Mesodermal cell (in vitro differentiated cells): ENCODE data around the gene RAB22A.

Experiments used
- H3K27ac ChIP-seq: 2 replicates; pipeline ENCODE4 v1.7.0; 2013; ENCODE audit warnings: mild to moderate bottlenecking, low read depth, low read length, moderate library complexity; ENCODE audit not compliant: severe bottlenecking
- H3K36me3 ChIP-seq: 2 replicates; pipeline ENCODE4 v1.7.1; 2013; ENCODE audit warnings: mild to moderate bottlenecking, low read length, moderate library complexity; ENCODE audit not compliant: control insufficient read depth, insufficient read depth
- H3K4me1 ChIP-seq: one replicate; pipeline ENCODE4 v1.7.1; 2013; ENCODE audit warnings: mild to moderate bottlenecking, low read length; ENCODE audit not compliant: insufficient read depth, control insufficient read depth, poor library complexity, severe bottlenecking
- H3K4me3 ChIP-seq: 2 replicates; pipeline ENCODE4 v1.7.0; 2013; ENCODE audit warnings: low read length, control low read depth, mild to moderate bottlenecking; ENCODE audit not compliant: insufficient read depth, poor library complexity, severe bottlenecking; ENCODE audit errors: extremely low read depth
- H3K9me3 ChIP-seq: 2 replicates; pipeline ENCODE4 v1.7.1; 2013; ENCODE audit warnings: mild to moderate bottlenecking, low read length, moderate library complexity; ENCODE audit not compliant: control insufficient read depth
- WGBS, 2 experiments: methylation state at CpG; one replicate each; pipeline ENCODE4 v1.1.5; 2013; ENCODE audit warnings: missing lambda C conversion rate in 2 of 2; ENCODE audit not compliant: insufficient coverage in 2 of 2; 5-methylcytosine and 5-hydroxymethylcytosine counted together

RAB22A gene

DNA sequence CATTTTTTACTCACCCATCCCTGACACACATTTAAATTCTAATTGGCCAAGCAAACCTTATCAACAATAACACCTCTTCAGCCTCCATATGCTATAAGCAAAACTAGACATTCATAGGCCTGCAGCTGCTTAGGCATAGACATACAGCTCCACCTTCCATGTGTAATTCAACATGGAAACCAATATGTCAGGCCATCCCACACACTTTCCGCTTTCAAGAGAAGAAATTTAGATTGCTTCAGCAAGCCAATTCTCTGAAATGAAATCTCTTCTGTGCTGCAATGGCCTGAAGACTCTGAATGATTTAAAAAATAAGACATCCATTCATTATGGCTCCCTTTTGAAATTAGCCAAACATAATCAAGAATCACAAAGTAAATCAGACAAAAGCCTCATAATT is 4.5 kb upstream of the RAB22A start:
- H3K9me3 ChIP-seq = no peaks in the 10 kb centered on the region
- WGBS, 2 experiments = 100% methylated on average over 1 of the region's 1 CpG
- no peaks in the 10 kb centered on the region for H3K4me1 ChIP-seq
- no peak overlapping the region for H3K27ac ChIP-seq
- peaks cover 11% of the 10 kb centered on the region for H3K36me3 ChIP-seq
- no peak overlapping the region for H3K4me3 ChIP-seq

DNA sequence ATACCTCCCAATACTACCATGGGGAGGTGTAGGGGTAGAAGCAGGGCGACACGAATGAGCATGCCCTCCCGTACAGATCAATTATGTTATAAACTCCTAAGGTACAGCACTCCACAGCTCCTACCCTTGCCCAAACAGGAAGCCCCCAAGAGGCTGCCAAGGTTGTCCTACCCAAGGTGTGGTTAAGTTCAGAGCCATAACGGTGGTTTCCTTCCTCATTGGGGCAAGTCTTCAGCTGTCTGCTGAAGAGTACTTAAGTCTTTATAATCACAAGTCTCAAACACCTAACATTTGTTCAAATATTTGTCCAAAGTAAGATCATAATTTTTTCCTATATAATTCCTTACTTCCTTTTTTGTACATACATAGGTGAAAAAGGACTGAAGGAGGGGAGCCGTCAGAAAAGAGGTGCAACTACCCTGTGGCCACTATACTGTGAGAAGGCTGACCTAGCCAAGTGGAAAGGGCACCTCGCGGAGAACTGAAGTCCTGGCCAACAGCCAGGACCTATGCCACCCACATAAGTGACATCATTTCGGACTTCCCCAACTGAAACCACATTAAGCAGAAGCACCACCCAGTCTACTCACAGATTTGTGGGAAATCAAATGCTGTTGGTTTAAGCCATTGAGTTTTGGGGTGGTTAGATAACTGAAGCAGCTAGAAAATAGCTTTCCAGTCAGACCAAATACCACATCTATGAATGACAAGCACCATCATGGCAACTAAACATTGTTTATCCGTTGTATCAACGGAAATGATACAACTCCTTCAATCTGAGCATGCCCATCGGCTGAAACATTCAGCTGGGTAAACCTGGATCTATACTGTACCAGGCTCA is 2.9 kb upstream of the RAB22A start:
- H3K4me3 ChIP-seq = no peak overlapping the region
- WGBS, 2 experiments = 96 to 98% methylated on average over 4 to 7 of the region's 11 CpGs
- H3K36me3 ChIP-seq = peaks cover 11% of the 10 kb centered on the region
- no peaks in the 10 kb centered on the region for H3K9me3 ChIP-seq
- no peak overlapping the region for H3K27ac ChIP-seq
- no peaks in the 10 kb centered on the region for H3K4me1 ChIP-seq

DNA sequence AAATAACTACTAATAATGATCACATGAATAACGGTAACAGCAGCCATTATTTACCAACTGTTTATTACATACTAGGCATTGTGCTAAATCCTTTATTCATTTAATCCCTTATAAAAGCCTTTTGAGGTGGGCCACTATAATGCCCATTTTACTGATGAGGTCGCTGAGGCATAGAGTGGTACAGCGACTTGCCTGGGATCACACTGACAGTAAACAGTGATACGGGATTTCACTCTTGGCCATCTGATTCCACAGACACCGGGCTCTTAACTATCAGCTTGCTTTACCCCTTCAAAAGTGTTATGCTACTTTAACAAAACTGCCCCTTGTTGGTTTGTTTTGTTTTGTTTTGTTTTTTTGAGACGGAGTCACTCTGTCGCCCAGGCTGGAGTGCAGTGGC is 2.2 kb upstream of the RAB22A start:
- Histone ChIP-seq H3K4me1 (no peaks in the 10 kb centered on the region), H3K27ac (no peak overlapping the region), H3K9me3 (no peaks in the 10 kb centered on the region), H3K36me3 (peaks cover 17% of the 10 kb centered on the region), H3K4me3 (no peak overlapping the region)
- WGBS, 2 experiments = 100% methylated on average over 3 to 6 of the region's 7 CpGs

DNA sequence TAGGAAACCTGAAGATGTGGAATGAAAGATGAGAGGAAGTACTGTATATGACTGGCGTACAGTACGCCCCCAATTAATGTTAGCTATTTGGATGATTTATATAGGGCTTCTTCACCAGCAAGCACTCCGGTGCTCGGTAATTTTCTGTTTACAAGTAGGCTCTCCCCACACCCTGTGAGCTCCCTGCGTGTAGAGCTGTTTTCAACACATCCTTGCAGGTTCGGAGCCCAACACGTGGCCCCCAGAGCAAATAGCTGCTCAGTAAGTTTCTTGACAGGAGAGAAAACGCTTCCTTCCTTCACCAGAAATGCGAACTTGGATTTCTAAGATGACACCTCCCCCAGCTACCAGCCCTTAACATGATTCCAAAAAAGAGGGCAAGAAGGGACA is 1.2 kb upstream of the RAB22A start:
- peak overlapping the region; percentile 69 for H3K4me3 ChIP-seq
- no peaks in the 10 kb centered on the region for H3K4me1 ChIP-seq
- no peaks in the 10 kb centered on the region for H3K9me3 ChIP-seq
- 86 to 98% methylated on average over 6 to 7 of the region's 9 CpGs for WGBS, 2 experiments
- no peak overlapping the region for H3K27ac ChIP-seq
- peaks cover 26% of the 10 kb centered on the region for H3K36me3 ChIP-seq

DNA sequence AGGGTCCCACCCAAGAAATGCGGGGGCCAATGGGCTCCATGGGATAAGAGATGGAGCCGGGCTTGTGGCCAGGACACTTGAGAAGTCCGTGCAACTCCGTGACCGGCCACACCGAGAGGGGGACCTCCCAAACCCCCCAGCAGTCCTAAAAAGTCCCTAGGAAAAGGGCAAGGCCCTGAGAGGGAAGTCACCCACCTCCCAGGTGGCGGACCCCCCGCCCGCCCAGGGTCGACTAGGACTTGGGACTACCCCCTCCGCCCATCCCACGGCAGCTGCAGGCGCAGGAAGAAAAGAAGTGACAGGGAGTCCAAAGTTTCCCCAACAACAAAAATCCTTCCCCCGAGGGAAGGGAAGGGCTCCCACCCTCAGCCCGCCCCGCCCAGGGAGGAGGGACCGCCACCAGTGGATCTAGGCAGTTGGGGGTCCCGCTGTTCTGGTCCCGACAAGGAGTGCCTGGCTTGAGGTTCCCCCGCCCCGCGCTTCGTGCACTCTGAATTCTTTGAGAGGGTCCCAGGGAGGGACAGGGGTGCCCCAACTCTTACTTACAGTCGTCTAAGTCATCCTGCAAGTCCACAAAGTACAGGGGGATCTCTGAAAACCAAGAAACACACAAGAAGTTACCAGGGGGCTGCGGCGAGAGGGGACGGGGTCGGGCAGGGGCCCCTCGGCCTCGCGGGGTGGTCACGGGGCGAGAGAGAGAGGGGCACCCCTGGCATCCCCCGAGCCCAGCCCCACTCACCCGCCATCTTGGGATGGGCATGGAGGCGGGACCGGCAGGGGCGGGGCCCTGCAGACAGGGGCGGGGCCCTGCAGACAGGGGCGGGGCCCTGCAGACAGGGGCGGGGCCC is 611 bp upstream of the RAB22A start:
- H3K36me3 ChIP-seq = peaks cover 32% of the 10 kb centered on the region
- H3K4me1 ChIP-seq = no peaks in the 10 kb centered on the region
- 42% methylated on average over 10 to 23 of the region's 41 CpGs for WGBS, 2 experiments
- peak overlapping the region; percentile 69 for H3K4me3 ChIP-seq
- H3K9me3 ChIP-seq = no peaks in the 10 kb centered on the region
- H3K27ac ChIP-seq = no peak overlapping the region

DNA sequence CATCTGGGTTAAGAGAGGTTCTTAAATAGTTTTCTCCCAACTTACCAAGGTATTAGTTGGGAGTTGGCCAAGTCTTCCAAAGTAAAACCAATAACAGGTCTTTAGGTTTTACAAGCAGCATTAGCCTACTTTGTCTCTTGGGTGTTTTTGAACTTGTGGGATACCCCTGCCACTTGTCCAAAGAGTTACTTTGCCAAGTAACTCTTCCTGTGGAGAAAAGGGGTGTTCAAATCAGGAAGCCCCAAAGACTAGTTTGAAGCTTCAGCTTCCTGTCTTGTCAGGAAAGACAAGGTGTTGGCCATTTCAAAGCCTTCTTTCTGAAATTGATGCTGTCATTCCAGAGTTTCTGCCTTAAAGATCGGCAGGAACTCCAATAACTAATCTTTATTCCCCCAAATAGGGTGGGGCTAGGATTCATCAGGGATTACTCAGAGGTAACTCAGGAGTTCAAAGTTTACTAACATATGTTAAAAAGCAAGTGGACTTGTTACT is 822 bp downstream of the RAB22A start:
- peak overlapping the region; percentile 84 for H3K27ac ChIP-seq
- 0% methylated on average over 1 of the region's 1 CpG; no CpG with 5 or more reads in 1 of the 2 experiments for WGBS, 2 experiments
- H3K9me3 ChIP-seq = no peaks in the 10 kb centered on the region
- peaks cover 41% of the 10 kb centered on the region for H3K36me3 ChIP-seq
- peak overlapping the region; percentile 83 for H3K4me3 ChIP-seq
- no peaks in the 10 kb centered on the region for H3K4me1 ChIP-seq

DNA sequence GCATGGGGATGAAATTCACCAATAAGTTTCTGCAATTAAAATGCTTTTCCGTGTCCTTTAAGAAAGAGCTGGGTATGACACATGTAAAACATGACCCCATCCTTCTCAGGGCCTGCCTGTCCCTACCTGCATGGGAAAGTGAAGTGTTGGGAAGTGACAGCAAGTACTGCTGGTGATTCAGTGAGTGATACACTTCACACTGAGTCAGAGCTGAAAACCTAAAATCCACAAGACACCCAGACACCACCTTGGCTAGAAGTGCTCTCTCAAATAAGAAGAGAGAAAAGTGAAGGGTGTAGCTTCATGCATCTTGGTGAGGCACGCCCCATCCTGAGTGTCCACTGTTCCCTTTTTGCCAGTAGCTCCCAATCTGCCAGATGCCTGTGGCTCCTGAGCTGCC is 3.3 kb downstream of the RAB22A start:
- Histone ChIP-seq H3K27ac (no peak overlapping the region), H3K36me3 (peaks cover 58% of the 10 kb centered on the region), H3K4me1 (no peaks in the 10 kb centered on the region), H3K9me3 (no peaks in the 10 kb centered on the region), H3K4me3 (no peak overlapping the region)
- WGBS, 2 experiments = 91 to 100% methylated on average over 1 to 2 of the region's 2 CpGs

DNA sequence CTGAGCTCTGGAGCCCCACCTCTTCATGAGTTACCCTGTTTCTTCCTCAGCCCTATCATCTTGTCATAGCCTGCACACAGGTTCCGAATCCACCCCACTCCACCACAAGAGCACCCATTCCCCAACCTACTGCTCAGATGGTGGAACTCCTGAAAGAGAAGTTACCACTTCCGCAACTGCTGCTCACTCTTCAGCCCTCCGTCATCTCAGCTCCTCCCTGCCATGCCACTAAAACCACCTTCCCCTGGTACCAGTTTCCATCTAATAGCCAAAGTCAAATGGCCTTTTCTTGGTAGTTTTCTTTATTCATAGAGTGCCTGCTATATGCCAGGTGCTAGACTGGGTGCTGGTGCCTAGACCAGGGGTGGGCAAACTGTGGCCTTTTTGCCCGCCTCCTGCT is 3.9 kb downstream of the RAB22A start:
- Histone ChIP-seq H3K36me3 (peaks cover 64% of the 10 kb centered on the region), H3K4me1 (no peaks in the 10 kb centered on the region), H3K4me3 (no peak overlapping the region), H3K9me3 (no peaks in the 10 kb centered on the region), H3K27ac (no peak overlapping the region)
- 95 to 100% methylated on average over 3 to 4 of the region's 4 CpGs for WGBS, 2 experiments

DNA sequence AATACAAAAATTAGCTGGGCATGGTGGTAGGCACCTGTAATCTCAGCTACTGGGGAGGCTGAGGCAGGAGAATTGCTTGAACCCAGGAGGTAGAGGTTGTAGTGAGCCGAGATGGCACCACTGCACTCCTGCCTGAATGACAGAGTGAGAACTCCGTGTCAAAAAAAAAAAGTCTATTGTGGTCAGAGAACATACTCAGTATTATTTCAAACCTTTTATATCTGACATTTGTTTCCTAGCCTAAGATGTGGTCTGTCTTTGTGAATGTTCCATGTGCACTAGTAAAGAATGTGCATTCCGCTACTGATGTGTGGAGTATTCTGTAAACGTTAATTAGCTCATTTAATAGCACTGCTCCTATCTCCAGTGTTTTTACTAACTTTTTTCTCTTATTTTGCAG is 11.7 kb downstream of the RAB22A start:
- H3K36me3 ChIP-seq = peaks cover 31% of the 10 kb centered on the region

DNA sequence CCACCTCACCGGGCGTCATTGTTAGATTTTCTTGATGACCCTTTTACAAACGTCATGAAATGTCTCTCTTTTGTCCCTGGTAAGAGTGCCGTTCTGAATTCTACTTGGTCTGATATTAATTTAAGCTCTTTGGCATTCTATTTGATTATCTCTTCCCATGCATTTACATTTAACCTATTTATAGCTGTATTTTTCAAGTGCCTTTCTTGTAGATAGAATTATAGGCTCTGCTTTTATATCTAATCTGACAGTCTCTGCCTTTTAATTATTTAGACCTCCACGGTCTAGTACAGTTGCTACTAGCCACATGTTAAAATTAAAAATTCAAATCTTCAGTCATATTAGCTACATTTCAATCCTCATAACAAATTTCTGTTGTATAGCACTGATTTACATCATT is 12.6 kb downstream of the RAB22A start:
- Histone ChIP-seq H3K4me1 (no peaks in the 10 kb centered on the region), H3K36me3 (peaks cover 22% of the 10 kb centered on the region), H3K9me3 (no peaks in the 10 kb centered on the region), H3K27ac (no peak overlapping the region), H3K4me3 (no peak overlapping the region)
- 52 to 63% methylated on average over 2 to 3 of the region's 5 CpGs for WGBS, 2 experiments

More for the DNA sequence above, 11.7 kb downstream of the RAB22A start:
- no peak overlapping the region for H3K4me3 ChIP-seq
- no peaks in the 10 kb centered on the region for H3K9me3 ChIP-seq
- H3K27ac ChIP-seq = no peak overlapping the region
- no peaks in the 10 kb centered on the region for H3K4me1 ChIP-seq
- WGBS, 2 experiments = 100% methylated on average over 1 of the region's 4 CpGs; no CpG with 5 or more reads in 1 of the 2 experiments
